HG03060 (cell line): ENCODE data around the gene TPR.
"Not testable (repeated sequence)": the region's sequence is repeated elsewhere in the genome, so short reads cannot be mapped to it uniquely, and the experiment has no call there.

ENCODE experiments used
- ATAC-seq: cut with Tn5 transposase; IDR thresholded peaks from one replicate; pipeline ENCODE4 v1.9.1; 2021; ENCODE audit warnings: low read depth, moderate number of reproducible peaks; ENCODE audit not compliant: unreplicated experiment

Gene TPR

DNA sequence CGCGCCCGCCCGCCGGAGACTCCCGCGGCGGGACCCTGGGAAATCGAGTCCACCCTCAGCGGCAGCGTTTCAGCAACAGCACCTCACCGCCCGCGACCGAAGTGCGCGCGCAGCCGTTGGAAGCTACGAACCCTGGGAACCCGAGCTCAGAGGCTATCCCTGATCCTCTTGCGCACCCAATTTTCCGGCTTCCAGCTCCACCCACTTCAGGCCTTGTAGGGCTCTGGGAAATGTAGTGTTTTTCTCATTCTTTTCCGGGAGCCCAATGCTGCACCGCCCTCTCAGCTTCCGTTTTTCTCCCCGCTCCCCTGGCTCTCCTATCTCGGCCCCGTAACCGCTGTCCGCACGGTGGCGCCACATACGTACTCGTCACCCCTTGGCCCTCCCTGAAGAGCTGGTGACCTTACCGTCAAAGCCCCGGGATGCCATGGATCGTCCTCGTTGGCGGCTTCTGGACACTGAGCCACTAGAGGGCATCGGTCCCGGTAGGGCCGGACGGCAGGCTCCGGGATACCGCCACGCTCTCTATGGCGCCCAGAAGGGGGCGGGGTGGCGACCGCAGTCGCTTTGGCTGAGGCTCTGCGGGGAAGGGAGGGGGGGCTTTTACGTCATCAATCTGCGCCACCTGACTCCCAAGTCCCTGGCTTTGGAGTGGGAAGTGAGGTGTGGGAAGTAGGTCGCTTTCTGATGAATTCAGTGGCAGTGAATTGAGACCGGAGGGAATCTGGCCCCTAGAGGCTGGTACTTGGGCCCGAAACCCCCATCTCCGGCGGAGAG is at the start of gene TPR, which contains the start of gene ODR4:
Gene TPR (minus strand): TSS at position 102 of the 777 bp plus-strand sequence. CDS start 225 bp downstream, outside the sequence.
Gene ODR4 (plus strand): TSS at position 687 of the 777 bp plus-strand sequence. CDS start 3,948 bp downstream, outside the sequence.
- ATAC-seq: peak; percentile 85

DNA sequence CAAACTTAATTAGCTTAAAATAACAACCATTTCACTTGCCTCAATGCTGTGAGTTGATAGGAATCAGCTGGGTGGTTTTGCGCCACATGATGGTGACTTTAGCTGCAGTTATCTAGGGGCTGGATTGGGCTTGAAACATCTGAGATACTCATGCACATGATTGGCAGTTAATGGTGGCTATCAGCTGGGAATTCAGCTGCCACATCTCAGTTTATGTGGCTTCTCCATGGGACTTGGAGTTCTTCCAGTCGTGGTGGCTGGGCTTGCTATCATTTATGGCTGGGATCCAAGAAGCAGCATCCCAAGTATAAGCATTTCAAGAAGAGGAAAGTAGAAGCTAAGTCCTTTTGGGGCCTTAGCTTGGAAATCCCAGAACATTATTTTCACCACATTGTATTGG is 49.5 kb upstream of the TPR start:
- no peak for ATAC-seq

GRCh38 chr1:186421446-186421845 is 46.4 kb upstream of the TPR start:
- ATAC-seq: no peak

- peak; percentile 68 for ATAC-seq
Observed at GRCh38 chr1:186420923-186421322, 45.9 kb upstream of the TPR start.

- ATAC-seq: no peak
Observed at GRCh38 chr1:186420311-186420710, 45.3 kb upstream of the TPR start.

DNA sequence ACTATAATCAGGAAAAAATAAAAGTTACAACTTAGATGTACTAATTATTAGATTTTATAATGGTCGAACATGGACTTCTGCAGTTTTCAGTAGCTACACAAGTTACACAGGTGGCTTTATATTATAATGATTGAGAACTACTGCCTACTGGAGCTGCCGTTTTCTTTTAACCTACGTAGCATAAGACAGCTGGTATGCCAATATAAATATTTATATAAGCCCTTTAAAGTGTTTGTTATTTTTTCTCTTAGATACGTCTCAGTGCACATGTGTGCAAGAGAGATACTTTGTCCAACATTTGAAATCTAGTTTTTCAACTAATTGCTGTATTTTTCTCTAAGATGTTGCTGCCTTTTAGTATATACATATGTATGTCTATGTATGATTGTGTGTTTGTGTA is 43.5 kb upstream of the TPR start:
- ATAC-seq: no peak

DNA sequence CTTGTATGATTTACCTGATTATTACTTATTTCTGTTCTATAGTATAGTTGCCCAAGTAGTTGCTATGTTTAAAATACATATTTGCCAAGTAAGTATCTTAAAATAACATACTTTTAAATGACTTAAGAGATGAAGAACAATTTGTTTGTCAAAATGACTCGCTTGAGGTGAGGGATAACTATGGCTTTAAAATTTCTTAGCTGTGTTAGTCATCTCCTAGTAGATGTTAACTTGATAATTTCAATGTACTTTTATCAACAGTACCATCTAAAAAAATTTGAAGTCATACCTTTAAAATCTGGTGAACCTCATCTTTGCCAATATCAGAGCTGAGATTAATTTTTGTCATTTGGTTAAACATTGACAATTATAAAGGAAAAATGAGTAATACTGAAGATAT is 38.3 kb upstream of the TPR start:
- ATAC-seq: no peak

DNA sequence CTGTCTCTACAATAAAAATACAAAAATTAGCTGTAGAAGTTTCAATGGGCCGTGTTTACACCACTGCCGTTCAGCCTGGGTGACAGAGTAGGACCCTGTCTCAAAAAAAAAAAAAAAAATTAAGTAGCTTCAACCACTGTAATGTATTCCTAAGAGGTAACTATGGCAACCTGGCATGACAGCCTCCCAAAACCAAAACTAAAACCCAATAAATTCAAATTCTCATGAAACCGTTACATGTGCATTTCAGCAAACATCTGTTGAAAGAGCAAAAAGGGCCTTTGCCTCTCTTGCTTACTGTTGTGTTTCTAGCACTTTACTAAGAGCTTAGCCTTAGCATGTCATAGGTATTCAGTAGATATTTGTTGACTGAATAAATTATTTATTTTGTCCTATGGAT is 34.0 kb upstream of the TPR start:
- no peak for ATAC-seq

DNA sequence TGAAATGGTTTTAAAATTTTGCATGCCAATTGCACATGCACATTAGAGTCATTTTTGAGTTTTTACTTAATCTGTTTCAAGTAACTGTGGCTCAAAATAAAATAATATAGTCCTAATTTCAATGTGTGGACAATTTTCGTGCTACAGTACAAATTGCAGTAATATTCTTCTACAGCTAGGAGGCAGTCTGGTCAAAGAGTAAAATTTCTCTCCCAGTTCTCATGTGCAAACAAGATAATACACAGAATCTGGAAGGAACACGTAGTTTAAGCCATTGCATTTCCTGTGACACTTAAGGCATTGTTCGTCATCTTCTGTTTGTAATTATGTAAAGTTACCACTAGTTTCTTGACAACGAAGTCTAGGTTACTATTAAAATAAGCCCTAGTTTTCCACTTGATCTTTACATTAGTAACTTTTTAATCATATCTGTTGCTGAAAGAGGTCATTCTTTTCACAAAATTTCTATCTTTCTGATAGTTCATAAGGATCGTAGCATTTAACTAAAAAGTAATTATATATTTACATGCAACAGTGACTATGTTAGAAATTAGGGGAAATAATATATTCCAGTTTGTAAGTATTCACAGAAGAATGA is 29.5 kb upstream of the TPR start:
- peak; percentile 46 for ATAC-seq

DNA sequence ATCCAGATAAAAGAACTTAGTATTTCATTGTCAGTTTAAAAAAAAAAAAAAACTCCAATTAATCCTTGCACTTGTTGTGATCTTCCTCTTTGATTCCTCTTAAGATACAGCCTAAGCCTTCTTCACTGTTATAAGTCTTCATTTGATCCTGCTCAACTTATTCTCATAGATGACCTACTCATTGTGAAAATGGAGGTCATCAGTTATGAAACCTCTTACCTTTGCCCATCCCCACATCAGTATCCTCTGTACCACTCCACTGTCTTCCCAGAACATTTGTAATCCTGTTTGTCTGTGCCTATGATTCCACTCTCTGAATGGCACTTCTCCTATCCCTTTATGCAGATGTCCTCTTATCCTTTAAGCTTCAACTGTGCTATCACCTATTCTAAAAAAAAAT is 28.6 kb upstream of the TPR start:
- no peak for ATAC-seq

DNA sequence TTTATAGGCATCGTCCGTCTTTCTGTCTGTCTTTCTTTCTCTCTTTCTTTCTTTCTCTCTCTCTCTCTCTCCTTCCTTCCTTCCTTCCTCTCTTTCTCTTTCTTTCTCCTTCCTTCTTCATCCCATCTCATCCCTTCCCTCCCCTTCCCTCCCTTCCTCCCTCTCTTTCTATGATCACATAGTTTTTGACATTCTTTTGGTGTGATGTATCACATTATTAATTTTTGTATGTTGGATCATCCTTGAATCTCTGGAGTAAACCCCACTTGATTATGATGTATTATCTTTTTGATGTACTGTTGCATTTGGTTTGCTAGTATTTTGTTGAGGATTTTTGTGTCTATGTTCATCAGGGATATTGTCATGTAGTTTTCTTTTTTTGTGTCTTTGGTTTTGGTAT is 26.4 kb upstream of the TPR start:
- ATAC-seq: not testable (repeated sequence)

DNA sequence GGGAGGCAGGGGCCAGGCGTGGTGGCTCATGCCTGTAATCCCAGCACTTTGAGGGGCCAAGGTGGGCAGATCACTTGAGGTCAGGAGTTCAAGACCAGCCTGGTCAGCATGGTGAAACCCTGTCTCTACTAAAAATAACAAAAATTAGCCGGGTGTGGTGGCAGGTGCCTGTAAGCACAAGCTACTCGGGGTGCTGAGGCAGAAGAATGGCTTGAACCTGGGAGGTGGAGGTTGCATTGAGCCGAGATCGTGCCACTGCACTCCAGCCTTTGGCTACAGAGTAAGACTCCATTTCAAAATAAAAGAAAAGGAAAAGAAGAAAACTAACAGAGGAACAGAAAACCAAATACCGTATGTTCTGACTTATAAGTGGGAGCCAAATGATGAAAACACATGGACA is 17.7 kb upstream of the TPR start:
- ATAC-seq: not testable (repeated sequence)

- ATAC-seq: no peak
Observed at GRCh38 chr1:186391841-186392240, 16.8 kb upstream of the TPR start.

DNA sequence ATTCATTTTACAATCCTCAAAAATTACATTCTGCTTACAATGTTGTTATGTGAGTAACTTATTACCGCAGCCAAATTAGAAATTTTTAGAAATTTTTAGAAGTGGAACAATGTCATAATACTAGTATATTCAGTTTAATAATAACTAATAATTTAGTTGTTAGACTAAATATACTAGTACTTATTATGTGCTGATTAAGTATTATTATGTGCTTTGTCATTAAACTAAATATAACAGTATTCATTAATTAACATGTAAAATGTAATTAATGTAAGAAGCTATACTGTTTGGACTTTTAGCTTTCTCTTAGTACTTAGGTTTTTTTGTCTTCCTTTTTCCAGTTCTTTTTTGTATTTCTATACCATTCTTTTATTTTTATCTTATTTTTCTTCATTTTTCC is 15.9 kb upstream of the TPR start:
- ATAC-seq: no peak

- no peak for ATAC-seq
Observed at GRCh38 chr1:186386725-186387383, 11.8 kb upstream of the TPR start.

GRCh38 chr1:186375929-186376319 is 871 bp upstream of the TPR start:
- no peak for ATAC-seq

DNA sequence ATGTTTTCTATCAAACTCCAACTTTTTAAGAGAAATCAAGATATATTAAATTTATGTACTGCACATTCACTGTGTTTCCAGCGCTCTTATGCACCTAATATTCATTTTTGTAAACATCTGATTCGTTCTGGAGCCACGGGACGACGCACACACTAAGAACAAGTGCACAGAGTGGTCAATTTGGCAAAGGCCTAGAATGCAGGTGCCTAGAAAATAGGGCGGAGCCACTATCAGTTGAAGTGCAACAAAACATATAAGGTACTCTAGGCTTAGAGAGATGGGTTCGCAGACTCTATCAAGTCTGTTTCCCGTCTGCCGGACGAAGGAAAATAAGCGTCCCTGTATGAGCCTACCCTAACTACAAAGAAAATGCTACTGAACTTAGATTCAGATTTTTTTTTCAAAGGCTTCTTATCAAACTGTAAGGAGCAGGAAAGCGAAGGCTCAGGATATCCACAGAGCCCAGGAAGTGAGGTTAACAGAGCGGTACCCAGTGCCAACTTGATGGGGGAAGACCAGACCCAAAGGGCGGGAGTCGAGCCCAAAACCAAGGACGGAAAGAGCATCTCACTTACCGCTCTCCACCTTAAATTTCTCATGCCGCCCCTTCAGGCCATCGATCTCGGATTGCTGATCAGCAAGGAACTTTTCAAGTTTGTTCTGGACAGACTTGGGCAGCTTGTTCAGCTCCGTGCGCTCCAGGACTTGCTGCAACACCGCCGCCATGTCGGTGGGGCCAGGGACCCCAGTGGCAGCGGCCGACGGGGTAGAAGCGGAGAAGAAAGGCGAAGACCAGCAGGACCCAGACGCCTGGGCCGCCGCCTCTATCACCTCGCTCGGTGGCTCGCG is 526 bp downstream of the TPR start:
- peak; percentile 36 for ATAC-seq

- not testable (repeated sequence) for ATAC-seq
Observed at GRCh38 chr1:186347837-186348691, 27.0 kb downstream of the TPR start.

- no peak for ATAC-seq
Observed at GRCh38 chr1:186340772-186341171, 34.3 kb downstream of the TPR start.

DNA sequence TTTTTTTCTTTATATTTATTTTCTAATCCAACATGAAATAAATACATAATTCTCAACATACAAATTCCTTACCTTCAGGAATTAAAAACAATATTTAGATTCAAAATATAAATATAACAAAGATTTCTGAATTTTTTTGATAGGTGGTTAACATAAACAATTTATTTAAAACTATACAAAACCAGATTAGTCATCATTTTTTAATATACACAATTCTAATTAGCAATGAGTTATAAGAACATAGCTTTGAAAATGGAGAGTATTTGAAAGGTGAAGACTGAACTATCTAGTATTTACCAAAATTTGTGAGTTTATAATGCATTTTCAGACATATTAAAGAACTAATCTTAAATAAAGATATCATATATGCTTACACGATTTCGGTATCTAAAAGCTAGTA is 37.5 kb downstream of the TPR start:
- no peak for ATAC-seq
